ENCODE measurements around the gene BCL10.

The BCL10 gene

DNA sequence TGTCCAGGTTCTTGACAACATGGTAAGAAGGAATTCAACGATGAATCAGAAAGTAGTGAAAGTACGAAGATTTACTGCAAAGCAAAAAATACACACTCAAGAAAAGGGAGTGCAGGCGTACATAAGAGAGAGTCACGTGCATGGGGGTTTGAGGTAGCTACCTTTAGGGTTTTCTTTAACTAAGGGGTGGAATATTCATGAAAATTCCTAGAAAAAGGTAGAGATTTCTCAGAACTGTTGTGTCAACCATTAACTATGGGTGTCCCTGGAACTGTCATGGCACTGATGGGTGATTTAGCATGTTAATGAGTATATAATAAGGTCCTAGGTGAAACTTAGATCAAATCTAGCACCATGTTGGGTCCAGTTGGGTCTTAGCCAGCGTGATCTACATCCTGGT lies 53.1 kb downstream of the BCL10 start:
- no peak for DNase-seq (ENCODE audit: low read depth, low spot score)

DNA sequence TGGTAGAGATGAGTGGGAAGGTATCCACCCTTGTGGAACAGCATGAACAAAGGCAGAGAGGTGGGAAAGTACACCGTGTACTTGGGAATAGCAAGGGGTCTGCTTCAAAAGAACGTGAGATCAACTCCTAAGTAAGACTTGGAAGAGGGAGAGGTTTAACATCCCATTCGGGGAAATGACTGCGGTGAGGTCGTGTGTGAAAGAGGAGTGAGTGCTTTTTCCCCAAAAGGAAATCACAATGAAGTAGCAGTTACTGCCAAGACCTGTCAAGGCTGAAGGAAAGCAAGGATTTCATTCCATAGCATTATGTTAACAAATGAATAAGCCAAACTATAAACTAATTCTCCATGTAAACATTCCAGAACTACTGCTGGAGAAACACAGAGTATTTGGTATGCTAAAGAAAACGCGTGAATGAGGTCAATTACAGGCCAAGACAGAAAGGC lies 55.7 kb downstream of the BCL10 start:
- no peak for DNase-seq (ENCODE audit: low read depth, low spot score)

DNA sequence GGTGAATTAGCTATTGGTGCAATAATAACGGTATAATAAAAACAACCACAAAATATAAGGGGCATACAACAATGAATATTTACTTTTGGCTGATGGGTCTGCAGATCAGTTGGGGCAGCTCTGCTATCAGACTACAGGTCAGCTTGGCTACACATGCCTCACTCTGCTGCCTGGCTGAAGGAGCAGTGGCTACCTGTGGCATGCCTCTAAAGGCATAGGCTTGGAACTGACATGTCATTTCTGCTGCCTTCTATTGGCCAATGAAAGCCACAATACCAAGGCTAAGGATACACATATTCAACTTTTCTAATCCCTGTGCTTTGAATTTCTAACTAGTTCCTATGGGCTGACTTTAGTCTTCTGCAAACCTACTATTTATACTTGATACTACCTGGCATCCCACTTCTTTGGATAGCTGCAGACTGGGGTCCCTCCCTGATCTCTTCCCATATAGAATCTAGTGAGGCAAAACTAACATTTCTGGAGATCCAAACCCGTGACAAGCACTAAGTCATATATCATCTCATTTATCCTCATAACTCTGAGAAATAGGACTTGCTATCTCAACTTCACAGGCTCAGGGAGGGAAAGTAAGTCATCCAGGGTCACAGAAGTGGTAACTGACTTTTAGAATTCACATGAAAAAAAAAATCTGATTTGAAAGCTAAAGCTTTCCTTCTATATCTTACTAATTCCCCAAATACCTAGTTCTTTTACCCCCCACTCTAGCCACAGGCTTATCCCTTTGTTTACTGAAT lies 56.4 kb downstream of the BCL10 start:
- DNase-seq (ENCODE audit: low read depth, low spot score), result no peak

DNA sequence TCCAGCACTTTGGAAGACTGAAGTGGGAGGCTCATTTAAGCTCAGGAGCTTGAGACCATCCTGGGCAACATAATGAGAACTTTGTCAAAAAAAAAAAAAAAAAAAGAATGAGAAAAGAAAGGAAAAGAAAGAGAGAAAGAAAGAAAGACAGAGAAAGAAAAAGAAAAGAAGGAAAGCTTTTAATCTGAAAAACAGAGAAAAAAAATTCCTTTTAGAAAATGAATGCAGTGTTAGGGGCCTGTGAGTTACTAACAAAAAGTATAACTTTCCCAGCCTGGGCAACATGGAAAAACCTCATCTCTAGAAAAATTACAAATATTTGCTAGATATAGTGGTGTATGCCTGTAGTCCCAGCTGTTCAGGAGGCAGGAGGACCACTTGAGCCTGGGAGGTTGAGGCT lies 59.7 kb downstream of the BCL10 start:
- no peak for DNase-seq (ENCODE audit: low read depth, low spot score)

Data from activated CD4-positive, CD25-positive, alpha-beta regulatory T cell treated with anti-CD3 and anti-CD28 coated beads, Interleukin-2, amount 50 U/mL, for 16 hours (primary cell).